GM12801 (cell line): ENCODE results near the gene FBXL17.

ENCODE experiments used
- TF ChIP-seq, protein P1 (sequence below): IDR thresholded peaks from one replicate; pipeline ENCODE4 v1.5.1; 2011; ENCODE audit warnings: control low read depth; ENCODE audit not compliant: insufficient read length; ENCODE audit errors: extremely low read depth

Gene FBXL17

GRCh38 chr5:108353087-108353486, 28.8 kb downstream of the FBXL17 start:
- TF ChIP-seq, protein P1, sequence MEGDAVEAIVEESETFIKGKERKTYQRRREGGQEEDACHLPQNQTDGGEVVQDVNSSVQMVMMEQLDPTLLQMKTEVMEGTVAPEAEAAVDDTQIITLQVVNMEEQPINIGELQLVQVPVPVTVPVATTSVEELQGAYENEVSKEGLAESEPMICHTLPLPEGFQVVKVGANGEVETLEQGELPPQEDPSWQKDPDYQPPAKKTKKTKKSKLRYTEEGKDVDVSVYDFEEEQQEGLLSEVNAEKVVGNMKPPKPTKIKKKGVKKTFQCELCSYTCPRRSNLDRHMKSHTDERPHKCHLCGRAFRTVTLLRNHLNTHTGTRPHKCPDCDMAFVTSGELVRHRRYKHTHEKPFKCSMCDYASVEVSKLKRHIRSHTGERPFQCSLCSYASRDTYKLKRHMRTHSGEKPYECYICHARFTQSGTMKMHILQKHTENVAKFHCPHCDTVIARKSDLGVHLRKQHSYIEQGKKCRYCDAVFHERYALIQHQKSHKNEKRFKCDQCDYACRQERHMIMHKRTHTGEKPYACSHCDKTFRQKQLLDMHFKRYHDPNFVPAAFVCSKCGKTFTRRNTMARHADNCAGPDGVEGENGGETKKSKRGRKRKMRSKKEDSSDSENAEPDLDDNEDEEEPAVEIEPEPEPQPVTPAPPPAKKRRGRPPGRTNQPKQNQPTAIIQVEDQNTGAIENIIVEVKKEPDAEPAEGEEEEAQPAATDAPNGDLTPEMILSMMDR, result no peak

DNA sequence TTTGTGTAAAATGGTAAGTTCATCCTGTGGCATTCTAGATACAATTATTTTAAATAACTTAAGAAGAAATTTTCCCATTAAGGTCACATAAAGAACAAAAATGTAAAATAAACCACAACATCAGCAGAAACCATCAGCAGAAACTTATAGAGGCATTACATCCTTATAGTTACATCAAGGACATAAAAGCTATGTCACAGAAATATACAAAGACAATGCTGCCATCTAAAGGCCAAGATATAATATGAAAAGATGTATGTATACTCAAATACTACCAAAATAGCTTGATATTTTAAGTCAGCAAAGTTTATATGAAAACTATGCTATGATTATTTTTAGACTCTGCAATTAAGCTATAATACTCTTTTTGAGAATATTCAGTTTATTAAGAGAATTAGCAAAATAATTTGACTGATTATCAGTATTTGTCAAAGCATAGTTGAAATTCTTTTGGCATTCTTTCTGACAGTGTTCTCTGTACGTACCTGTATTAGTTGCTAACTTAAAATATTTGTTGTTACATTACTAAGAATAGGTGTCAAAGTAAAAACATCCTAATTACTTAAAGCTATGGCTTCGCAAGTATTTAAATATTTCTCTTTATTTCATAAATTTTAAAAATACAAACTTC, 36.2 kb downstream of the FBXL17 start:
- TF ChIP-seq, protein P1, result no peak

- TF ChIP-seq, protein P1, result no peak
Observed at GRCh38 chr5:108344103-108344822, 37.6 kb downstream of the FBXL17 start.

DNA sequence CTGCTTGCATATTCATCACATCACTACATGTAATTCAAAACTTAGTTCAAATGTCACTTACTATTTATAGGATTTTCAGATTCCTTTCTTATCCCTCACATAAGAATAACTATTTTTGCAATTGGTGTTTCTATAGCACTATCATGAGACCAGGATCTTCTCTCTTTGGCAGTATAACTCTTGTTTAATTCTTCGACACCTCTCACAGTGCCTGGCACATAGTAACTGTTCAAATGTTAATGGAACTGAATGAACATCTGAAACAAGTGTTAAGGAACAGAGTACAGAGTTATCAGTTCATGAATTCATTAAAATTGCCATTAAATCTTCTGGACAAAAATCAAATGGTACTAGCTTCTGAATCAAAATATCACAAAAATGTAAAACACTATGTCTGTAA, 40.0 kb downstream of the FBXL17 start:
- TF ChIP-seq, protein P1, result no peak

DNA sequence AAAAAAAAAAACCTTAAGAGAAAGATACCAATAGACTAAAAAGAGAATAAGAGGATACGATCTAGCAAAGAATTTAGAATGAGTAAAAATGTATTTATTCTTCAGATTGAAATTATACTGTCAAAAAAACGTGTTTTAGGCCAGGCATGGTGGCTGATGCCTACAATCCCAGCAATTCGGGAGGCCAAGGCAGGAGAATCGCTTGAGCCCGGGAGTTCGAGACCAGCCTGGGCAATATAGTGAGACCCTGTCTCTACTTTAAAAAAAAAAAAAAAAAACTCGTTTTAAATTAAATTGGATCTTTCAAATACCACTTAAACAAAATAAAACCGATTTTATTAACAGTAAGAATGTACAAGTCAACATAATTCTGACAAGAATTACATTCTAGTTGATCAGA, 41.8 kb downstream of the FBXL17 start:
- TF ChIP-seq, protein P1, result no peak

DNA sequence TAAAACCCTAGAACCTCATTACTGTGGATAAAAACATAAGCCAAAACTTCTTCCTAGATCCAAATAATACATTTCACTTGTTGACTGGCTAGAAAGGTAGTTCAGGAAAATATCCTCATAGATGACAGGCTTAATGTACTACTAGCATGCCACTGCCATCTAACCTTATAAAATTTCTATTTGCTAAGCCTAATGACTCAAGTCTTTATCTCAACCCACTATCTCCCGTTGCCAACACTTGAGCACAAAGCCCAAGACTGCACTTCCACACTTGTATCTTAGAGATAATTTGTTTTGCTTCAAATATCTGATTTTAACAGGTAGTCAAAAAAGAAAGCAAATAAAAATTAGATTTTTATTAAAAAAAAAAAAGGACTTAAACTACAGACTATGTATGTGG, 42.7 kb downstream of the FBXL17 start:
- TF ChIP-seq, protein P1, result no peak

- TF ChIP-seq, protein P1, result no peak
Observed at GRCh38 chr5:108334225-108334624, 47.7 kb downstream of the FBXL17 start.
